ENCODE measurements around the gene CPEB2. TPM values are rescaled to one million over a fixed set of nuclear protein-coding genes. Genes with fewer than 3 reads are reported as not detected.

CPEB2 gene
- total RNA-seq, 1 donor = 45.6 TPM

DNA sequence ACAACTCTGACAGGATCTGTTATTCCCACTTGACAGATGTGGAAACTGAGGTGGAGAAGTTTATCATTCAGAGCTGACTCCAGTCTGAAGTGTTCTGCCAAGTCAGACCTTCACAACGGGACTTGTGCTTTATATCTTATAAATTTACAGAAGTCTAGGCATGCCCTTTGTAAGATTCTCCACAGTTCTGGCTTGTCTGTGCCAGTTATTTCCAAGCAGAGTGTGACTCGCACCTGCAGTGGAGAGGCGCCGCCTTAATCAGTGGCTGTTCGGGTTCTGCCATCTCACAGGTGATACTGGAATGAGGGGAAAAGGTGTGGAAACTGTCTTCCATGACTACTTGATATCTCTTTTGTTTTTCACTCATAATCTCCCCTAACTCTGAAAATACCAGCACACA lies 63.2 kb downstream of the CPEB2 start:
- TF ChIP-seq CTCF (IDR thresholded peaks at IDR 0.05; ENCODE audit: insufficient read depth, low read length) = no peak
- DNase-seq (ENCODE audit: low read depth) = no peak
- H3K4me3 ChIP-seq (ENCODE audit: low read depth, low read length) = no peak overlapping the region

DNA sequence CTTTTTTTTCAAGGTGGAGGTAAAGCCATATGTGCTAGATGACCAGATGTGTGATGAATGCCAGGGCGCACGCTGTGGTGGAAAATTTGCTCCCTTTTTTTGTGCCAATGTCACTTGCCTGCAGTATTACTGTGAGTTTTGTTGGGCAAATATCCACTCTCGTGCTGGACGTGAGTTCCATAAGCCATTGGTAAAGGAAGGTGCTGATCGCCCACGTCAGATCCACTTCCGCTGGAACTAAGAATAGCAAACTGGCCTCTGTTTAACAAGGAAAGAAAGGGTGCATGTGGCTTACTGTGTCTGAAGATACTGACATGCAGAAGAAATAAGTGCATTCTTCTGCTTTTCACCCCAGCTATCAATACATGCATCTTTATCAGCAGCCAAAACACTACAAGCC lies 63.9 kb downstream of the CPEB2 start:
- no peak overlapping the region for H3K4me3 ChIP-seq (ENCODE audit: low read depth, low read length)
- no peak for DNase-seq (ENCODE audit: low read depth)
- TF ChIP-seq CTCF (IDR thresholded peaks at IDR 0.05; ENCODE audit: insufficient read depth, low read length) = no peak

DNA sequence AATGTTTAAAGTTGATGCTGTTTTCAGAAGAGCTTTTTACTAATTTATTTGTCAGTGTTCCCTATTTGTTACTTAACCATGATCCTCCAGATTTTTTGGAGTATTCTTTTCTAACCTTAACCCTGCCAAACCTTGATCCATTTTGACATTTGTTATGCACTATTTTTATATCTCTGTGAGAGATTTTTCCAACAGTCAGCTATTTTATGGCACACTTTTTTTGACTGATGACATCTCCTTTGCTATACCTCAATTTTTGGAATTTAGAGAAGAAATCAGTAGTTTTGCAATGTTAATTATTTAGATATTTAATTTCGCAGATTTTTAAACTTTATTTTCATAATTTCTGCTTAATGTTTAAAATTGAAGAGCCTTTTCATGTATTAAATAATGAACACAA lies 66.0 kb downstream of the CPEB2 start:
- no peak for DNase-seq (ENCODE audit: low read depth)
- H3K4me3 ChIP-seq (ENCODE audit: low read depth, low read length) = no peak overlapping the region
- no peak for TF ChIP-seq CTCF (IDR thresholded peaks at IDR 0.05; ENCODE audit: insufficient read depth, low read length)

GRCh38 chr4:15075875-15076274 lies 73.6 kb downstream of the CPEB2 start:
- H3K4me3 ChIP-seq (ENCODE audit: low read depth, low read length) = no peak overlapping the region
- TF ChIP-seq CTCF (IDR thresholded peaks at IDR 0.05; ENCODE audit: insufficient read depth, low read length) = no peak
- no peak for DNase-seq (ENCODE audit: low read depth)

DNA sequence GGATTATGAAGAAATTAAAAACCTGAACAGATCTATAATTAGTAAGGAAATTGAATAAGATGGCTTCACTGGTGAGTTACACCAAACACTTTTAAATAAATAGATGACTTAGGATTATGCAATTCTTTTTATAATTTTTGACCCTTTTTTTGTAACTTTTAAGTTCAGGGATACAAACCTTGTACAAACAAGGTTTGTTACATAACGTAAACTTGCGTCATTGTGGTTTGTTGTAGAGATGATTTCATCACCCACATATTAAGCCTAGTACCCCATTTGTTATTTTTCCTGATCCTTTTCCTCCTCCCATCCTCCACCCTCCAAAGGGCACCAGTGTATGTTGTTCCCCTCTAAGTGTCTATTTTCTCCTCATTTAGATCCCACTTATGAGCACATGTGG lies 75.7 kb downstream of the CPEB2 start:
- peak; percentile 72 for DNase-seq (ENCODE audit: low read depth)
- no peak overlapping the region for H3K4me3 ChIP-seq (ENCODE audit: low read depth, low read length)
- no peak for TF ChIP-seq CTCF (IDR thresholded peaks at IDR 0.05; ENCODE audit: insufficient read depth, low read length)

GRCh38 chr4:15078682-15079642 lies 76.7 kb downstream of the CPEB2 start:
- H3K4me3 ChIP-seq (ENCODE audit: low read depth, low read length) = no peak overlapping the region
- peak; percentile 69 for DNase-seq (ENCODE audit: low read depth)
- TF ChIP-seq CTCF (IDR thresholded peaks at IDR 0.05; ENCODE audit: insufficient read depth, low read length) = no peak

Data from fibroblast of the aortic adventitia (primary cell).